Measurements from ENCODE around the gene IGFLR1.
"Not testable (repeated sequence)": the region's sequence is repeated elsewhere in the genome, so short reads cannot be mapped to it uniquely, and the experiment has no call there.

The IGFLR1 gene

DNA sequence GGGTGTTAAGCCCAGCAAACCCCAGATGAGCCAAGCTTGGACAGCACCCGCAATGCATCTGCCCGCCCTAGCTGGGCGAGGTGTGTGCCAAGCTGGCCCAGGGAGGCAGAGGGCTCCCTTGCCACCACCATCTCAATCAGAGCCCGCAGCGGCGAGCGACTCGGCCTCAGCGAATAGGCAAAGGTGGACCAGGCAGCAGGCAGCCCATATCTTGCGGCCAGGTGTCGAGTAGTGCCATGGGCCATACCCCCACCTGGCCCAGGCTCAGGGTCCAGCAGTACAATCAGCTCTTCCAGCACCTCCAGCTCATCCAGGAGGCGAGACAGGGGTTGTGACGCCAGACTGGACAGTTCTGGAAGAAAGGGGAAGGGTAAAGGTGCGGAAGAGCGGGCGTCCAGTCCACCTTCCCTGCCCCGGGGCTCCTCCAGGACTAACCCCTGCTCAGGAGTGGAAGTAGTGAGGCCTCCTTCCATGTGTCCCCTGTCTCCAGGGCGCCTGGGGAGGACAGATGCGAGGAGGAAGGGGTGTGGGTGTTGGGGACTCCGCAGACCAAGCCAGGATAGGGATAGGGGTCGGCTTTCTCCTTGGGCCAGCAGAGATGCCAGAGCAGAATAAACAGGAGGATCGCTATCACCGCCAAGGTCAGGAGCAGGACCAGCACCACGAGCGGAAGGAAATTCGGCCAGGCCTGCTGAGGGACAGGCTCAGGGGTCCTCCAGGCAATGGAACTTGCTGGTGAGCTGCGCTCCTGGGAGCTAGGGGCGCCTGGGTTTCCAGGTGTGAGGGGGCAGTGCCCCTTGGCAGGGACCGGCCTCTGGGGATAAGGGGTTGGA lies 2.8 kb downstream of the IGFLR1 start:
- DNase-seq: no peak

DNA sequence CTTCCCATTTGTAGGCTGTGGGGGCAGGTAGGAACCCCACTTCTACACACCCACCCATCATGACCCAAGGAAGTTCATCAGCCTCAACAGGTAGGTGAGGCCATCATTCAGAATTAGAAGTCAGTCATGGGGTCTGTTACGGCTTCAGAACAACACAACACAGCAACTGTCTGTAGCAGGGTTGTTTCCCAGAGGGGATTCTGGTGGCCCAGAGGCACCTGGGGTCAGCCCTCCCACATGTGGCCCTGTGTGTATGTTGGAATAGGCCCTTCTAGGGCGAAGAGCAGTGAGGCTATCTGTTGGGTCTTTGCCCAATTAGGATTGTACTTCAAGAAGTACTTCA lies 3.4 kb downstream of the IGFLR1 start:
- no peak for DNase-seq

DNA sequence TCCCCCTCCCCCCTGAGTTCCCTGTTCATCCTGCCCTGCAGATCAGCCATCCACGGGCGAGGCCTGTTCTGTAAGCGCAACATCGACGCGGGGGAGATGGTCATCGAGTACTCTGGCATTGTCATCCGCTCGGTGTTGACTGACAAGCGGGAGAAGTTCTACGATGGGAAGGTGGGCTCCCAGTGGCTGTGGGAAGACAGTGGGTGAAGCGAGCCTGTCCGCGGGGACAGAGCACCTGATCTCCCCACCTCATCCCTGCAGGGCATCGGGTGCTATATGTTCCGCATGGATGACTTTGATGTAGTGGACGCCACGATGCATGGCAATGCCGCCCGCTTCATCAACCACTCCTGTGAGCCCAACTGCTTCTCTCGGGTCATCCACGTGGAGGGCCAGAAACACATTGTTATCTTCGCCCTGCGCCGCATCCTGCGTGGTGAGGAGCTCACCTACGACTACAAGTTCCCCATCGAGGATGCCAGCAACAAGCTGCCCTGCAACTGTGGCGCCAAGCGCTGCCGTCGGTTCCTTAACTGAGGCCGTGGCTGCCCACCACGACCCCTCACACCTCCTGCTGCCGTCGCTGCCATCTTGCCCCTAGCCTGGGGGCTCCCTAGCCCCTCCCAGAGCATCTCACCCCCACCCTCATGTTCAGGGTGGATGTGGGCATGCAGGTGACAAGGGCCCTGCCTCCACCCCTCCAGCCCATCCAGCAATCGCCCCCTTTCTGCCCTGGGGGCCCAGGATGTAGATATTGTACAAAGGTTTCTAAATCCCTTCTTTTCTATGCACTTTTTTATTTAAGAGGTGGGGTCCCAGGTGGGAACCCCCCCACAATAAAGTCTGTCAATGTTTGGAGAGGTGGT lies 4.0 kb downstream of the IGFLR1 start:
- DNase-seq: no peak

DNA sequence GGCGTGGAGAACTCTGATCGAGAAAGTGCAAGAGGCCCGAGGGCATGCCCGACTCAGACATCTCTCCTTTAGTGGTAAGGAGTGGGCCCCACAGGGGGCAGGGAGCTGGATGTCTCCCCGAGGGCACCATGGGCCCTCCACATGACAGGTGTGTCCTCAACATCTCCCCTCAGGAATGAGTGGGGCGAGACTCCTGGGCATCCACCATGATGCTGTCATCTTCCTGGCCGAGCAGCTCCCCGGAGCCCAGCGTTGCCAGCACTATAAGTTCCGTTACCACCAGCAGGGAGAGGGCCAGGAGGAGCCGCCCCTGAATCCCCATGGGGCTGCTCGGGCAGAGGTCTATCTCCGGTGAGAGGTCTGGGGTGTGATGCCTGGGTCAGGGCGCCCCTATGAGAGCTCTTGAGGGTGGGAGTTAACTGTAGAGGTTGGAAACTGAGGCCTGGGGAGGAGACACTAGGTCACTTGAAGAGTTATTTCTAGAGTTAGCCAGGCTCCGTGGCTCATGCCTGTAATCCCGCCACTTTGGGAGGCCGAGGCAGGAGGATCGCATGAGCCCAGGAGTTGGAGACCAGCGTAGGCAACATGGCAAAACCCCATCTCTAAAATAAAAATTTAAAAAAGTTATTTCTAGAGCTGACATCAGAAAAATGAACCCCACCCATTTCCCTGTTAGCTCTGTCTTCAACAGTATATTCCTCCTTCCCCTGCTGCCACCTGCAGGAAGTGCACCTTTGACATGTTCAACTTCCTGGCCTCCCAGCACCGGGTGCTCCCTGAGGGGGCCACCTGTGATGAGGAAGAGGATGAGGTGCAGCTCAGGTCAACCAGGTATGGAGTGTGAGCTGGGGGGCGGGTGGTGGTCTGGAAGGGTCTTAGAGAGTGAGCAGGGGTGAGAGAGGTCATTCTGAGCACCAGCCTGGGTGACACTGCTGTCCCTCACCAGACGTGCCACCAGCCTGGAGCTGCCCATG lies 5.1 kb downstream of the IGFLR1 start:
- no peak for DNase-seq

DNA sequence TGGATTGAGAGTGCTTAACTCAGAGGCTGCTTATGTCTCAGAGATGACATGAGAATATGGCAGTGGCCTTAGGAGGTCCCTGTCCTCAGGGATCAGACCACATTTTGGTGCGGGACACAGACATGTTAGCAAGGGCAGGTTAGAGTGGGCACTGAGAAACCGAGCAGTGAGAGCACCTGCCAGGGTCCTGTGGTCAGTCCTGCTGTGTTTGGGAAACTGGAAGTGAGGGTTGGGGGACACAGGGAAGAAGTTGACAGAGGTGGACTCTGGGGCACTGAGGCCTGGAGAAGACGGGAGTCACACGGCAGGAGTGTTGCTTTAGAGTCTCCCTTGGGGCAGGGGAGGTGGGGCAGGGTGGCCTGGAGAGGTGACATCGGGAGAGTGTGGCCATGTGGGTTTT lies 7.4 kb downstream of the IGFLR1 start:
- no peak for DNase-seq

DNA sequence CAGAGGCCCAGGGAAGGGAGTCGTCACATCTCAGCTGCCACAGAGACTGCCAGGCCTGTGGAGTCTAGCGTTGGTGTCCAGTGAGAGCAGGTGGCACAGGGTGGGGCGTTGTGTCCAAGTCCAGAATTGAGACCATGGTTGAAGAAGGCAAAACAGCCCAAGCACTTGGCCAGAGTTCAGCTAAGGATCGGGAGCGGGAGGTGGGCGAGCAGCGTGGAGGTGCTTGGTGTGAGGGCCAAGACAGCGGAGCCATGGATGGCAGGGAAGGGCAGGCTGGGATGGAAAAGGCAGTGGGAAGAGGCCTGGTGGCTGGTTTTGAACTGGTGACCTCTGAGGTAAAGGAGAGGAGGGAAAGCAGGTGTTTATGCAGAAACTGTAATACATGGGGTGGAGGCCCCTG lies 8.0 kb downstream of the IGFLR1 start:
- DNase-seq: no peak

DNA sequence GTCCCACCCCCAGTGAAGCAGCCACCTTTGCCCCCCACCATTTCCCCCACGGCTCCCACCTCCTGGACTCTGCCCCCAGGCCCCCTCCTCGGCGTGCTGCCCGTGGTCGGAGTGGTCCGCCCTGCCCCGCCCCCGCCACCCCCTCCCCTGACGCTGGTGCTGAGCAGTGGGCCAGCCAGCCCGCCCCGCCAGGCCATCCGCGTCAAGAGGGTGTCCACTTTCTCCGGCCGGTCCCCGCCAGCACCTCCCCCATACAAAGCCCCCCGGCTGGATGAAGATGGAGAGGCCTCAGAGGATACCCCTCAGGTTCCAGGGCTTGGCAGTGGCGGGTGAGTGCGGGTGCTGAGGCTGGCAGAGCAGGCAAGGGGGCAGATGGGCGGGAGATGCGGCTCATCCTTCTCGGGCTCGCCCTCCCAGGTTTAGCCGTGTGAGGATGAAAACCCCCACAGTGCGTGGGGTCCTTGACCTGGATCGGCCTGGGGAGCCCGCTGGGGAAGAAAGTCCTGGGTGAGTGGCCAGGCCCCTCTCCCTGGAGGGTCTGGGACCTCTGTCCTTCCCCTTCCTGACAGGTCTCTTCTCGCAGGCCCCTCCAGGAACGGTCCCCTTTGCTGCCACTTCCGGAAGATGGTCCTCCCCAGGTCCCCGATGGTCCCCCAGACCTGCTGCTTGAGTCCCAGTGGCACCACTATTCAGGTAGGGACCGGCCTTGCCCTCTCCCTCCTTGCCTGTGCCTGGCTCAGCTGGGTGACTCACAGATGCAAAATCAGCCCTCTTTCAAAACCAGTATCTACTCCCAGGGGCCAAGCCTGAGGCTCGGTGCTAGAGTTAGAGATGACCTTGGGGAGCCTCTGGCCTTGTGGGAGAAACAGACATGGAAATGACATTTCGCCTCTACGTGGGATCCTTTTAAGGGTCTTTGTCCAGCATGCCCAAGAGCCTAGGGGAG lies 8.8 kb downstream of the IGFLR1 start:
- no peak for DNase-seq

DNA sequence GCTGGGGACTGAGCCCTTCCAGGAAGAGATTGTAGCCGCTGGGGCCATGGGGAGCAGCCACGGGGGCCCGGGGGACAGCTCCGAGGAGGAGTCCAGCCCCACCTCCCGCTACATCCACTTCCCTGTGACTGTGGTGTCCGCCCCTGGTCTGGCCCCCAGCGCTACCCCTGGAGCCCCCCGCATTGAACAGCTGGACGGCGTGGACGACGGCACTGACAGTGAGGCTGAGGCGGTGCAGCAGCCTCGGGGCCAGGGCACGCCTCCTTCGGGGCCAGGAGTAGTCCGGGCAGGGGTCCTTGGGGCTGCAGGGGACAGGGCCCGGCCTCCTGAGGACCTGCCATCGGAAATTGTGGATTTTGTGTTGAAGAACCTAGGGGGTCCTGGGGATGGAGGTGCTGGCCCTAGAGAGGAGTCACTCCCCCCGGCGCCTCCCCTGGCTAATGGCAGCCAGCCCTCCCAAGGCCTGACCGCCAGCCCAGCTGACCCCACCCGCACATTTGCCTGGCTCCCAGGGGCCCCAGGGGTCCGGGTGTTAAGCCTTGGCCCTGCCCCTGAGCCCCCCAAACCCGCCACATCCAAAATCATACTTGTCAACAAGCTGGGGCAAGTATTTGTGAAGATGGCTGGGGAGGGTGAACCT lies 9.6 kb downstream of the IGFLR1 start:
- DNase-seq: no peak

DNA sequence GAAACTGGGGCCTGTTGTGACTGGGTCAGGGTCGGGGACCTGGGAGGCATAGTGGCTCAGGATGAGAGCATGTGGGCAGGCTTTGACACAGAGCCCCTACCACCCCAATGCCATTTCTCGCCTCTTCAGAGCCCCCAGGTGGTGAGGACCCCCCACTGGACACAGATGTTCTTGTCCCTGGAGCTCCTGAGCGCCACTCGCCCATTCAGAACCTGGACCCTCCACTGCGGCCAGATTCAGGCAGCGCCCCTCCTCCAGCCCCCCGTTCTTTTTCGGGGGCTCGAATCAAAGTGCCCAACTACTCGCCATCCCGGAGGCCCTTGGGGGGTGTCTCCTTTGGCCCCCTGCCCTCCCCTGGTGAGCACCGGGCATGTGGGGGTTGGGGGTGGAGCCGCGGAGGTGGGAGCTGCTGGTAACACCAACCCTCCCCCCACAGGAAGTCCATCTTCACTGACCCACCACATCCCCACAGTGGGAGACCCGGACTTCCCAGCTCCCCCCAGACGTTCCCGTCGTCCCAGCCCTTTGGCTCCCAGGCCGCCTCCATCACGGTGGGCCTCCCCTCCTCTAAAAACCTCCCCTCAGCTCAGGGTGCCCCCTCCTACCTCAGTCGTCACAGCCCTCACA lies 10.4 kb downstream of the IGFLR1 start:
- DNase-seq: no peak

DNA sequence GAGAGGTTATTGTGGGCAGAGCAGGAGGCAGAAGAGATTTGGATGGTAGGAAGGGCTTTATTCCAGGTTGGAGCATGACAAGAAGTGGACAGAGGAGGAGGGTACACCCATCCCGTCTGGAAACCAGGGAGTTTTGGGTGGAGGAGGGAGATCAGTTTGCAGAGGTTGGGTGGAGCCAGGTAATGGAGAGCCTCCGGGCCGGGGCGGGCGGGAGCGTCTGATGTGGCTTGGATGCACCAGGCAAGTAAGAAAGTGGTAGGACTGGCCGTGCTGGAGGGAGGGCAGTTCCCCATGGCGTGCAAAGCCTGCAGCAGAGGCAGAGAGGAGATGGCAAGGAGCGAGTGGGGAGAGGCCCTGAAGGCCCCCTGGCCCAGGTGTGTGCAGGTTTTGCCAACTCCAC lies 10.9 kb downstream of the IGFLR1 start:
- no peak for DNase-seq

DNA sequence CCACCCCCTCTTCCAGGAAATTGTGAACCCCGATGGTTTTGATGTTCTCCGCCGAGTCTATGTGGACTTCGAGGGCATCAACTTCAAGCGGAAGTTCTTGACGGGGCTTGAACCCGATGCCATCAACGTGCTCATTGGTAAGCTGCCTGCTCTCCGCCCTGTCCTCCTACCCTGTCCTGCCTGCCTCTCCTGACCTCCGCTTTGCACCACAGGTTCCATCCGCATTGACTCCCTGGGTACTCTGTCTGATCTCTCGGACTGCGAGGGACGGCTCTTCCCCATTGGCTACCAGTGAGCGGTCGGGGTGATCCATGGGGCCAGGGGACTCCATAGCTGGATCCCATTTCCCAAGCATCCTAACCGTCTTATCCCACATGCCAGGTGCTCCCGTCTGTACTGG lies 11.9 kb downstream of the IGFLR1 start:
- DNase-seq: no peak

DNA sequence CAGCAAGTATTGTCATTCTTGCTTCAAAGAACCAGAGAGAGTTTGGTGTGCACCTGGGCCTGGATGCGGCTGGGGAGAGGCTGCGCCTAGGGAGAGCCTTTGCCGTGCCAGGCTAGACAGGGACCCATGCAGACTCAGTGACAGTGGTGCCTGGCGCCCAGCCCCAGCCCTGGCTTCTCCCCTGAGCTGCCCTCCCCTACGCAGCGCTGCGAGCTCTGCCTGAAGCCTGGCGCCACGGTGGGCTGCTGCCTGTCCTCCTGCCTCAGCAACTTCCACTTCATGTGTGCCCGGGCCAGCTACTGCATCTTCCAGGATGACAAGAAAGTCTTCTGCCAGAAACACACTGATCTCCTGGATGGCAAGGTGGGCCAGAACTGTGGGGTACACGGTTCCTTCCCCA lies 12.5 kb downstream of the IGFLR1 start:
- no peak for DNase-seq

DNA sequence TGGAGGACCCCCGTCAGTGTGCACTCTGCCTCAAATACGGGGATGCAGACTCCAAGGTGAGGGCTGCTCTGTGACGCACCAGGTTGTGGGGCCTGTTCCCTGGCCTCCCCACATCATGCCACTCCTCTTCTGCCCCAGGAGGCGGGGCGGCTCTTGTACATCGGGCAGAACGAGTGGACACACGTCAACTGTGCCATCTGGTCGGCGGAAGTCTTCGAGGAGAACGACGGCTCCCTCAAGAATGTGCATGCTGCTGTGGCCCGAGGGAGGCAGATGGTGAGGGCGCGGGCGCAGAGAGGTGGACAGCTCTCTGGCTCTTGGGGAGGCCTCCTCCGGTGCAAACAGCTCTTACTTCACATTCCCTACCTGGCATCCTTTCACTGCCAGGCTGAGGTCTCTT lies 13.2 kb downstream of the IGFLR1 start:
- DNase-seq: no peak

DNA sequence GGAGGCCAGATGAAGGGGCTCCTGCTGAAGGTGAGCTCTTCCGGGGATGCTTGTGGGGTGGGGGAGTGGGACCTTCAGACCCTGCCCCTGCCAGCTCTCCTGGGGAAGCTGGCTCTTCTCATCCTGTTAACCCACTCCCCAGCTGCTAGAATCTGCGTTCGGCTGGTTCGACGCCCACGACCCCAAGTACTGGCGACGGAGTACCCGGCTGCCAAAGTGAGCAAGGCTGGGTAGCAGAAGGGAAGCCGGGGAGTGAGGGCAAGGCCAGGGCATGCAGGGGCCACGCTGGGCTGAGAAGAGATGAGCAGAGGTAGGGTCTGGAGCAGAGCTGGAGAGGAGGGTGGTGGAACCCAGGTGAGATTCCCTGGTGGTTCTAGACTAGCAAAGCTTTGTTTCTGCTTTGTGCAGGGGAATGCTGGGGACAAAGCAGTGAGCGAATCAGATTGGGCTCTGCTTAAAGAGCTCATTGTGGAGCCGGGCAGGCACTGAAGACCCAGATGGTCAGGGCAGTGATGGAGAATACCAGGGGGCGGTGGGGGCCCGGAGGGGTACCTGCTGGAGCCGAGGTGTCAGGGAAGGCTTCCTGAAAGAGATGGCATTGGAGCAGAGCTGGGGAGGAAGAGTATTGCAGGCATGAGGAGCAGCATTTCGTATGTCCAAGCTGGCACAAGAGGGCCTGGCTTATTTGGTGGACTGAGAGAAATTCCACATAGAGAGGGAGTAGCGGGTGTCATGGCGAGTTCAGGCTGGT lies 14.1 kb downstream of the IGFLR1 start:
- no peak for DNase-seq

DNA sequence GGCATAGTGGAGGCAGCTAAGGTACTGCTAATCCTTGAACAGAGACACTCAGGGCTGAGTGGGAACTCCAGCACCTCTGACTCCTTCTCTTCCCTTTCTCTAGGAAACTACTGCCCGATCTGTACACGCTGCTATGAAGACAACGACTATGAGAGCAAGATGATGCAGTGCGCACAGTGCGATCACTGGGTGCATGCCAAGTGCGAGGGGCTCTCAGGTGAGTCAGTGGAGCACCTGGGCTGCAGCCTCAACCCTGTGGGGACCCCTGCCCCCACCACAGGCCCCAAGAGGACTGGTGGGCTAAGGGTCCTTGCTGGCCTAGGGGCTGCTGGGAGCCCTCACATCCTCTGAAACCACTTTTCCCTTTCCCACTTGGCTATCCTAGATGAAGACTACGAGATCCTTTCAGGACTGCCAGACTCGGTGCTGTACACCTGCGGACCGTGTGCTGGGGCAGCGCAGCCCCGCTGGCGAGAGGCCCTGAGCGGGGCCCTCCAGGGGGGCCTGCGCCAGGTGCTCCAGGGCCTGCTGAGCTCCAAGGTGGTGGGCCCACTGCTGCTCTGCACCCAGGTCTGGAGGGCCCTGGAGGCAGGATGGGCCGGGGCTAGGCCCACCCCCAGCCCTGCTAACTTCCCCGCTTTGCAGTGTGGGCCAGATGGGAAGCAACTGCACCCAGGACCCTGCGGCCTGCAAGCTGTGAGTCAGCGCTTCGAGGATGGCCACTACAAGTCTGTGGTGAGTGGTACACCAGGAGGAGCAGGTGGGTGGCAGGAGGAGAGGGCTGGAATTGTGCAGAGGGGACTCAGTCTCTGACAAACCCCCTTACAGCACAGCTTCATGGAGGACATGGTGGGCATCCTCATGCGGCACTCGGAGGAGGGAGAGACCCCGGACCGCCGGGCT lies 14.9 kb downstream of the IGFLR1 start:
- no peak for DNase-seq

DNA sequence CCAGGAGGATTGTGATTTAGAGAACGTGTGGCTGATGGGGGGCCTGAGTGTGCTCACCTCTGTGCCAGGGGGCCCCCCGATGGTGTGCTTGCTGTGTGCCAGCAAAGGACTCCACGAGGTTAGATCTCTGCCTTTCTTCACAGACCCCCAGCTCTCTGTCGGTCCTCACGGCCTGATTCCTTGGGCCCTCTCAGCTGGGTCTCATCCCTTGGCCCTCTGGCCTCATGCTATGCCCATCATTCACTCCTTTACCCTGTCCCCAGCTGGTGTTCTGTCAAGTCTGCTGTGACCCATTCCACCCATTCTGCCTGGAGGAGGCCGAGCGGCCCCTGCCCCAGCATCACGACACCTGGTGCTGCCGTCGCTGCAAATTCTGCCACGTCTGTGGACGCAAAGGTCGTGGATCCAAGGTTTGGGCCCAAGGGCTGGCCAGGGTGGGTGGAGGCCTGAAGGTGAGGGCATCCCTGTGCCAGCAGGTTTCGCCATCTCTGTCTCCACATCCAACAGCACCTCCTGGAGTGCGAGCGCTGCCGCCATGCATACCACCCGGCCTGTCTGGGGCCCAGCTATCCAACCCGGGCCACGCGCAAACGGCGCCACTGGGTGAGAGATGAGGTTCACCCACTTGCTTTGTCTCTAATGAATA lies 16.9 kb downstream of the IGFLR1 start:
- no peak for DNase-seq

DNA sequence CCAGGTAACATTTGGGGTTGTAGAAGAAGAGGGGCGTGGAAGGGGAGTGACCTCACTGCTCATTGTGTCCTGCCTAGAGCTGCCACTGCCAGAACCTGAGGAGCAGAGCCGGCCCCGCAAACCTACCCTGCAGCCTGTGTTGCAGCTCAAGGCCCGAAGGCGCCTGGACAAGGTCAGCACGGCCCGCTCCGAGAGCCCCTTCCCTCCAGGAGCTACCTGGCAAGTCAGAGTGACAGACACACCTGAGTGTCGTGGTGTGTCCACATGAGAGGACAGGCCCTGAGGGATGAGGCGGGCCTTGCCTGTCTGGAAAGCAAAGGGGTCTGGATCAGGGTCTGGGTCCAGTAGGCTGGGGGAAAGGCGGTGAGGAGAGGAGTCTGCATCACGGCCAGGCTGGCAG lies 17.7 kb downstream of the IGFLR1 start:
- no peak for DNase-seq

DNA sequence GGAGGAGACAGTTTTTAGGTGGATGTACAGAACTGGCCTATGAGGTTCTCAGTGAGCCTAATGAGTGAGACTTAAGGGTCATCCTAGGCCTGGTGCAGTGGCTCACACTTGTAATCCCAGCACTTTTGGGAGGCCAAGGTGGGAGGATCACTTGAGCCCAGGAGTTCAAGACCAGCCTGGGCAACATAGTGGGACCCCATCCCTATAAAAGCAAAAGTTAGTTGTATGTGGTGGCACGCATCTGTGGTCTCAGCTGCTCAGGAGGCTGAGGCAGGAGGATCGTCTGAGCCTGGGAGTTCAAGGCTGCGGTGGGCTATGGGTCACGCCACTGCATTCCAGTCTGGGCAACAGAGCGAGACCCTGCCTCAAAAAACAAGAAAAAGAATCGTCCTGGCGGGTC lies 18.1 kb downstream of the IGFLR1 start:
- not testable (repeated sequence) for DNase-seq

DNA sequence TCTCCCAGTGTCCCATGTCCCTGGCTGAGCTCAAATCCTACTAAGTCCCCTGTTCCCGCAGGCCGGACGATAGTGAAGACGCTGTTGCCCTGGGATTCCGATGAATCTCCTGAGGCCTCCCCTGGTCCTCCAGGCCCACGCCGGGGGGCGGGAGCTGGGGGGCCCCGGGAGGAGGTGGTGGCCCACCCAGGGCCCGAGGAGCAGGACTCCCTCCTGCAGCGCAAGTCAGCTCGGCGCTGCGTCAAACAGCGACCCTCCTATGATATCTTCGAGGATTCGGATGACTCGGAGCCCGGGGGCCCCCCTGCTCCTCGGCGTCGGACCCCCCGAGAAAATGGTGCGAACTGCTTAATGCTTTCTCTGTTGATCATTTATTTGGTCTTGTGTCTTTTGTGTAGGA lies 18.6 kb downstream of the IGFLR1 start:
- DNase-seq: no peak

Data from CD4-positive, alpha-beta T cell treated with Interleukin-12 subunit alpha and Interleukin-12 subunit beta, for 1 hour (primary cell).